H9 (cell line): ENCODE results near the gene IL3RA. TPM values are rescaled to one million over a fixed set of nuclear protein-coding genes. Genes with fewer than 3 reads are reported as not detected.

Source experiments
- DNase-seq: peaks from one replicate; pipeline ENCODE4 v3.0.0-alpha.2; 2017
- H2AFZ ChIP-seq: one replicate; pipeline ENCODE4 v1.6.1; 2013; ENCODE audit warnings: mild to moderate bottlenecking, low read length, control low read depth, moderate library complexity
- H2AK5ac ChIP-seq: 2 replicates; pipeline ENCODE4 v1.6.1; 2013; ENCODE audit warnings: low read length, control low read depth, mixed read lengths; ENCODE audit not compliant: insufficient read length
- H2BK120ac ChIP-seq: one replicate; pipeline ENCODE4 v1.6.1; 2013; ENCODE audit warnings: low read depth, mild to moderate bottlenecking, low read length, control low read depth, inconsistent platforms; ENCODE audit not compliant: poor library complexity, severe bottlenecking
- H2BK12ac ChIP-seq: 2 replicates; pipeline ENCODE4 v1.6.1; 2013; ENCODE audit warnings: low read length, control low read depth, mixed read lengths, low read depth; ENCODE audit not compliant: insufficient read length
- H2BK15ac ChIP-seq: 2 replicates; pipeline ENCODE4 v1.6.1; 2013; ENCODE audit warnings: low read depth, low read length, control low read depth
- H2BK20ac ChIP-seq: one replicate; pipeline ENCODE4 v1.6.1; 2013; ENCODE audit warnings: low read depth, mild to moderate bottlenecking, low read length, control low read depth, inconsistent platforms; ENCODE audit not compliant: poor library complexity, severe bottlenecking
- H2BK5ac ChIP-seq: 2 replicates; pipeline ENCODE4 v1.6.1; 2013; ENCODE audit warnings: low read length, control low read depth, mixed read lengths; ENCODE audit not compliant: insufficient read length
- H3K14ac ChIP-seq: 2 replicates; pipeline ENCODE4 v1.6.1; 2013; ENCODE audit warnings: low read length, control low read depth; ENCODE audit not compliant: insufficient read depth
- H3K18ac ChIP-seq: 2 replicates; pipeline ENCODE4 v1.6.1; 2013; ENCODE audit warnings: low read depth, mild to moderate bottlenecking, mixed read lengths, low read length, control low read depth; ENCODE audit not compliant: insufficient read length
- H3K23ac ChIP-seq: 2 replicates; pipeline ENCODE4 v1.6.1; 2013; ENCODE audit warnings: low read length, control low read depth, mixed read lengths, low read depth; ENCODE audit not compliant: insufficient read length
- H3K23me2 ChIP-seq: 2 replicates; pipeline ENCODE4 v1.6.1; 2013; ENCODE audit warnings: low read depth, mild to moderate bottlenecking, mixed read lengths, low read length, control low read depth; ENCODE audit not compliant: insufficient read length, poor library complexity, severe bottlenecking
- H3K27ac ChIP-seq: 2 replicates; pipeline ENCODE4 v1.5.1; 2013; ENCODE audit warnings: low read length, control low read depth, mixed read lengths, low read depth; ENCODE audit not compliant: insufficient read length
- H3K27me3 ChIP-seq: 2 replicates; pipeline ENCODE4 v1.6.1; 2013; ENCODE audit warnings: low read length, control low read depth, inconsistent platforms; ENCODE audit not compliant: insufficient read depth
- H3K4ac ChIP-seq: 2 replicates; pipeline ENCODE4 v1.6.1; 2013; ENCODE audit warnings: low read depth, mild to moderate bottlenecking, control low read depth, inconsistent platforms, low read length, moderate library complexity
- H3K4me1 ChIP-seq: 2 replicates; pipeline ENCODE4 v1.6.1; 2013; ENCODE audit warnings: low read length, control low read depth, inconsistent platforms; ENCODE audit not compliant: insufficient read depth
- H3K4me2 ChIP-seq: 2 replicates; pipeline ENCODE4 v1.6.1; 2013; ENCODE audit warnings: low read length, control low read depth, mixed read lengths; ENCODE audit not compliant: insufficient read length, insufficient read depth
- H3K56ac ChIP-seq: 2 replicates; pipeline ENCODE4 v1.6.1; 2013; ENCODE audit warnings: low read depth, mild to moderate bottlenecking, mixed read lengths, low read length, control low read depth; ENCODE audit not compliant: insufficient read length
- H3K79me1 ChIP-seq: 2 replicates; pipeline ENCODE4 v1.6.1; 2013; ENCODE audit warnings: low read depth, mild to moderate bottlenecking, moderate library complexity, low read length, control low read depth, inconsistent platforms; ENCODE audit not compliant: insufficient read depth, poor library complexity, severe bottlenecking
- H3K79me2 ChIP-seq: 2 replicates; pipeline ENCODE4 v1.6.1; 2013; ENCODE audit warnings: low read length, control low read depth, inconsistent platforms; ENCODE audit not compliant: insufficient read depth
- H3K9ac ChIP-seq: 2 replicates; pipeline ENCODE4 v1.6.1; 2013; ENCODE audit warnings: low read length, control low read depth, mixed read lengths; ENCODE audit not compliant: insufficient read length; ENCODE audit errors: extremely low read depth
- H3K9me3 ChIP-seq: one replicate; pipeline ENCODE4 v1.6.1; 2013; ENCODE audit warnings: low read depth, low read length, inconsistent platforms; ENCODE audit not compliant: control insufficient read depth
- H3T11ph ChIP-seq: one replicate; pipeline ENCODE4 v1.6.1; 2013; ENCODE audit warnings: mild to moderate bottlenecking, low read length, control low read depth, inconsistent platforms
- H4K20me1 ChIP-seq: one replicate; pipeline ENCODE4 v1.6.1; 2013; ENCODE audit not compliant: control insufficient read depth, insufficient read length, insufficient read depth
- H4K5ac ChIP-seq: 2 replicates; pipeline ENCODE4 v1.6.1; 2013; ENCODE audit warnings: low read depth, mild to moderate bottlenecking, mixed read lengths, low read length, control low read depth; ENCODE audit not compliant: insufficient read length
- H4K8ac ChIP-seq: replicated peaks from 2 replicates; pipeline ENCODE4 v1.6.1; 2013; ENCODE audit warnings: low read length, control low read depth, mixed read lengths, low read depth; ENCODE audit not compliant: insufficient read length
- H4K91ac ChIP-seq: 2 replicates; pipeline ENCODE4 v1.6.1; 2013; ENCODE audit warnings: low read depth, mild to moderate bottlenecking, moderate library complexity, mixed read lengths, low read length, control low read depth; ENCODE audit not compliant: insufficient read length
- H3K27ac Mint-ChIP-seq, 3 experiments: 2 replicates in 2 of 3; 3 replicates in 1 of 3; pipeline ENCODE4 v1.8.0; 2020 to 2021; ENCODE audit warnings: mixed read lengths in 3 of 3, mild to moderate bottlenecking in 1 of 3, moderate library complexity in 1 of 3
- H3K27me3 Mint-ChIP-seq: 2 replicates; pipeline ENCODE4 v1.8.0; 2021; ENCODE audit warnings: low read depth, mild to moderate bottlenecking, moderate library complexity, mixed read lengths
- H3K36me3 Mint-ChIP-seq, 3 experiments: 2 replicates in 2 of 3; 3 replicates in 1 of 3; pipeline ENCODE4 v1.8.0; 2020 to 2021; ENCODE audit warnings: low read depth in 3 of 3, mixed read lengths in 3 of 3; ENCODE audit not compliant: insufficient read depth in 1 of 3
- H3K4me1 Mint-ChIP-seq, 2 experiments: 2 replicates each; pipeline ENCODE4 v1.8.0; 2020; ENCODE audit warnings: mixed read lengths in 2 of 2
- H3K4me3 Mint-ChIP-seq, 2 experiments: 2 replicates in 1 of 2; 3 replicates in 1 of 2; pipeline ENCODE4 v1.8.0; 2020 to 2021; ENCODE audit warnings: mild to moderate bottlenecking in 2 of 2, mixed read lengths in 2 of 2, moderate library complexity in 1 of 2
- H3K9me3 Mint-ChIP-seq, 2 experiments: 2 replicates in 1 of 2; 3 replicates in 1 of 2; pipeline ENCODE4 v1.8.0; 2020; ENCODE audit warnings: mild to moderate bottlenecking in 2 of 2, mixed read lengths in 2 of 2, moderate library complexity in 1 of 2
- CTCF ChIP-seq: fragments of 200-600 bp; sonication (generic); conservative IDR thresholded peaks from 3 replicates; pipeline ENCODE4 v1.8.0; 2021; ENCODE audit warnings: antibody characterized with exemption, mild to moderate bottlenecking
- WGBS: extraction: QIAGEN DNeasy Blood & Tissue Kit; methylation state at CpG from one replicate; pipeline ENCODE4 v1.1.7; 2013; ENCODE audit warnings: missing lambda C conversion rate, low lambda C conversion rate, mixed read lengths; ENCODE audit not compliant: insufficient read length; ENCODE audit errors: extremely low coverage; 5-methylcytosine and 5-hydroxymethylcytosine counted together
- total RNA-seq: library from RNA; stranded (reverse); gene quantifications from 2 replicates; pipeline ENCODE4 v1.2.1, GENCODE V29; 2021

IL3RA gene
- total RNA-seq, 1 experiment from 2014 or later = 0.24 TPM

GRCh38 chrX:1397001-1397400, 60.4 kb downstream of the IL3RA start:
- TF ChIP-seq CTCF = no peak
- H3K9me3 Mint-ChIP-seq = peaks cover 0 to 3% of the 10 kb centered on the region in 2 experiments; a peak in 1 of 5 replicates
- no peaks in the 10 kb centered on the region; the same call in 1 of the 2 replicates for H3K4me1 ChIP-seq
- H4K20me1 ChIP-seq = peaks cover 2% of the 10 kb centered on the region
- H3K4ac ChIP-seq = no peak overlapping the region
- H3K23ac ChIP-seq = no peak overlapping the region
- no peak overlapping the region for H4K8ac ChIP-seq
- no peak for DNase-seq
- H2BK120ac ChIP-seq = no peak overlapping the region
- H2BK20ac ChIP-seq = no peak overlapping the region
- H3K27ac Mint-ChIP-seq = no peak overlapping the region
- H2BK5ac ChIP-seq = no peak overlapping the region
- H3K18ac ChIP-seq = no peak overlapping the region
- peaks cover 8% of the 10 kb centered on the region for H3K79me1 ChIP-seq
- no peak overlapping the region for H3K4me2 ChIP-seq
- WGBS = no CpG with 5 or more reads among the region's 15 CpGs
- H3K9me3 ChIP-seq = no peaks in the 10 kb centered on the region
- H2AK5ac ChIP-seq = no peak overlapping the region
- peaks cover 26% of the 10 kb centered on the region in 2 experiments for H3K4me1 Mint-ChIP-seq
- H3K23me2 ChIP-seq = peaks cover 3% of the 10 kb centered on the region
- no peak overlapping the region for H2BK12ac ChIP-seq
- H3K9ac ChIP-seq = no peak overlapping the region
- H2BK15ac ChIP-seq = no peak overlapping the region
- peaks cover 4% of the 10 kb centered on the region; the same call in 1 of the 2 replicates for H3K79me2 ChIP-seq
- H3K56ac ChIP-seq = no peak overlapping the region
- no peaks in the 10 kb centered on the region for H3K27me3 ChIP-seq
- H3K36me3 Mint-ChIP-seq = peaks cover 19 to 58% (median 25%) of the 10 kb centered on the region in 3 experiments
- H4K5ac ChIP-seq = no peak overlapping the region
- H4K91ac ChIP-seq = no peak overlapping the region
- H3T11ph ChIP-seq = no peak overlapping the region
- H3K14ac ChIP-seq = no peak overlapping the region
- H3K27ac ChIP-seq = no peak overlapping the region
- H2AFZ ChIP-seq = no peak overlapping the region
- no peaks in the 10 kb centered on the region for H3K27me3 Mint-ChIP-seq
- H3K4me3 Mint-ChIP-seq = no peak overlapping the region
